Measurements from ENCODE around the gene IKBIP. TPM values are rescaled to one million over a fixed set of nuclear protein-coding genes. Genes with fewer than 3 reads are reported as not detected.

Gene IKBIP
- total and polyA plus RNA-seq, 9 of the 15 experiments (the other 6 are each of a cell fraction or from before 2014, with no cell fraction given), result 3.3 to 19.5 (median 14.9) TPM

DNA sequence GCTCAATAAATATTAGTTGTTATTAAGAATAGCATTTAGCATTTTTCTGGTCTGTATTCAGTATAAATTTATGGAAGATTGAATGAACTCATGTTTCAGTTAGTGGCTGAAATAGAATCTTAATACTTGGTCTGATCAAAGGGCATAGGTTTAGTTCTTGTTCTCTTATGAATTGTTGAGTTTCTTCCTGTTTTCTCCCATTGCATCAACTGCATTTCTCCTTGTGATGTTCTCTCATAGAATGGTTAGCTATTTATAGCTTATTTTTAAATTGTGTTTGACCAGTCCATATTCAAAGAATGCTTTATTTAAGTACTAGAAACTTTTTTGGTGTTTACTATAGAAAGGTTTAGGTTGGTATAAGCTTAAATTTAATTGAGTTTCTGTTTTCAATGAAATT lies 30.3 kb upstream of the IKBIP start:
- H4K20me1 ChIP-seq (replicated peaks; ENCODE audit: control insufficient read depth, insufficient read depth, low read length), result no peaks in the 10 kb centered on the region
- H3K9ac ChIP-seq (ENCODE audit: insufficient read depth in 1 of 2, low read depth in 2 of 2, low read length in 2 of 2), result no peak overlapping the region
- no peaks in the 10 kb centered on the region; the same call in 2 of the 3 replicates for H3K36me3 ChIP-seq (ENCODE audit: control insufficient read depth, insufficient read depth, low read length)
- H3K4me1 ChIP-seq (replicated peaks in 1 of 2; ENCODE audit: control insufficient read depth in 2 of 2, insufficient read depth in 2 of 2, low read length in 2 of 2), result peaks cover 7 to 9% of the 10 kb centered on the region in 2 experiments; a peak in 4 of 5 replicates
- ChIA-PET POLR2A (interaction anchor here (0.6 kb wide), 1 partner anchor 31 kb away, joined by 4 read pairs; no protein-coding TSS in a partner anchor), CTCF (ENCODE audit: low intra/inter-chr PET ratio) (no interaction called here)
- no peaks in the 10 kb centered on the region for H3K9me3 ChIP-seq (replicated peaks; ENCODE audit: control insufficient read depth, insufficient read depth, low read depth, low read length)
- BruUV-seq (replicated peaks), result no TSS peak
- H3K9me1 ChIP-seq (ENCODE audit: control insufficient read depth, insufficient read depth, low read length), result no peaks in the 10 kb centered on the region
- H2AFZ ChIP-seq (ENCODE audit: low read depth, low read length), result no peak overlapping the region
- H3K4me2 ChIP-seq (ENCODE audit: insufficient read depth, low read length), result no peak overlapping the region
- H3K27me3 ChIP-seq (ENCODE audit: control insufficient read depth in 2 of 2, insufficient read depth in 2 of 2, low read length in 2 of 2), result no peaks in the 10 kb centered on the region
- in situ Hi-C loops (cut with MboI) (no loop called here), intact Hi-C loops (cut with micrococcal nuclease) (no loop called here)
- H3K79me2 ChIP-seq (ENCODE audit: control insufficient read depth, insufficient read depth, low read length), result no peaks in the 10 kb centered on the region
- no peak overlapping the region for H3K27ac ChIP-seq (ENCODE audit: extremely low read depth, low read depth, low read length)
- DNase-seq (ENCODE audit: extremely low read depth in 1 of 4, low spot score in 3 of 4), result no peak
- H3K4me3 ChIP-seq, result no peak overlapping the region
- TF ChIP-seq PHTF2 (CRISPR knock-in tag; IDR thresholded peaks at IDR 0.05), result no peak
- no peak for TF ChIP-seq MIER1 (IDR thresholded peaks at IDR 0.05; ENCODE audit: low read depth)
- ATAC-seq, result no peak
- no peak for FAIRE-seq

DNA sequence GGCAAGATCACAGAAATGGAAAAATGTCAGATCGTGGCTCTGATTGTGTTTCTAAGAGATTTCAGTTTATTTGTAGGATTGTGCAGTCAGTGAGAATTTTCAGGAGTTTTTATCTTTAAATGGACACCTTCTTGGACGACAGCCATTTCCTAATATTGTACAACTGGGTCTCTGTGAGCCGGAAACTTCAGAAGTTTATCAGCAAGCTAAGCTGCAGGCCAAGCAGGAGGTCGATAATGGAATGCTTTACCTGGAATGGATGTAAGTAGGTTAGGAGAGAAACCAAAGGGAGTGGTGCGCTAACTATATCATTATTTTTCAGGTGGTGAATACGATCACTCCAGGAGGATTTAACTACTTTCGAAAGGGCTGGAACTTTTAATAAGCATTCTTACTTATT lies 26.9 kb upstream of the IKBIP start:
- FAIRE-seq, result peak; percentile 93
- in situ Hi-C loops (cut with MboI), result no loop called here
- H3K9me1 ChIP-seq (ENCODE audit: control insufficient read depth, insufficient read depth, low read length), result no peaks in the 10 kb centered on the region
- 0 out of 2 replicates have a peak overlapping the region, but pooled peaks have one; percentile 21 for H2AFZ ChIP-seq (ENCODE audit: low read depth, low read length)
- no peaks in the 10 kb centered on the region for H3K27me3 ChIP-seq (ENCODE audit: control insufficient read depth in 2 of 2, insufficient read depth in 2 of 2, low read length in 2 of 2)
- DNase-seq (ENCODE audit: extremely low read depth in 1 of 4, low spot score in 3 of 4), result peak in 2 of 4 experiments; percentile 27 to 83
- peak; percentile 86 for ATAC-seq
- intact Hi-C loops (cut with micrococcal nuclease), result no loop called here
- no peaks in the 10 kb centered on the region for H4K20me1 ChIP-seq (replicated peaks; ENCODE audit: control insufficient read depth, insufficient read depth, low read length)
- no peak overlapping the region for H3K4me2 ChIP-seq (ENCODE audit: insufficient read depth, low read length)
- no peaks in the 10 kb centered on the region for H3K9me3 ChIP-seq (replicated peaks; ENCODE audit: control insufficient read depth, insufficient read depth, low read depth, low read length)
- peaks cover 2% of the 10 kb centered on the region; the same call in 2 of the 3 replicates for H3K36me3 ChIP-seq (ENCODE audit: control insufficient read depth, insufficient read depth, low read length)
- H3K4me3 ChIP-seq, result no peak overlapping the region
- peak overlapping the region; percentile 43; the same call in 1 of the 3 replicates for H3K27ac ChIP-seq (ENCODE audit: extremely low read depth, low read depth, low read length)
- POLR2A ChIA-PET, result interaction anchor here (1.0 kb wide), 1 partner anchor 9 kb away, joined by 4 read pairs; no protein-coding TSS in a partner anchor
- H3K4me1 ChIP-seq (replicated peaks in 1 of 2; ENCODE audit: control insufficient read depth in 2 of 2, insufficient read depth in 2 of 2, low read length in 2 of 2), result peaks cover 0 to 9% of the 10 kb centered on the region in 2 experiments; a peak in 3 of 5 replicates
- 4% methylated on average over 7 of the region's 7 CpGs for WGBS (ENCODE audit: insufficient coverage, low coverage, missing lambda C conversion rate)
- no peaks in the 10 kb centered on the region for H3K79me2 ChIP-seq (ENCODE audit: control insufficient read depth, insufficient read depth, low read length)
- H3K9ac ChIP-seq (ENCODE audit: insufficient read depth in 1 of 2, low read depth in 2 of 2, low read length in 2 of 2), result no peak overlapping the region
- CTCF ChIA-PET (ENCODE audit: low intra/inter-chr PET ratio), result no interaction called here
- no TSS peak for BruUV-seq (replicated peaks)
- TF ChIP-seq YY1 (IDR thresholded peaks at IDR 0.05; ENCODE audit: borderline replicate concordance in 1 of 3, control insufficient read depth in 1 of 3, extremely low read depth in 1 of 3, insufficient read depth in 3 of 3, insufficient read length in 1 of 3, insufficient replicate concordance in 2 of 3, low read depth in 1 of 3, low read length in 2 of 3) (peak in 1 of 3 experiments; percentile 43), ZNF717 (CRISPR knock-in tag; IDR thresholded peaks at IDR 0.05) (no peak), PREB (CRISPR knock-in tag; IDR thresholded peaks at IDR 0.05) (no peak), BDP1 (IDR thresholded peaks at IDR 0.05; ENCODE audit: insufficient read depth, insufficient read length) (no peak), PML (IDR thresholded peaks at IDR 0.05; ENCODE audit: low read length) (0 out of 2 replicates have a peak, but pooled peaks have one; percentile 34), MEIS2 (IDR thresholded peaks at IDR 0.05; ENCODE audit: partially characterized antibody) (peak; percentile 16), TRIM24 (IDR thresholded peaks at IDR 0.05) (peak in 1 of 2 experiments; percentile 30; a peak in 2 of 4 replicates), ZBED1 (IDR thresholded peaks at IDR 0.05) (no peak), TEAD4 (IDR thresholded peaks at IDR 0.05; ENCODE audit: low read length) (peak; percentile 81), TEAD4 (CRISPR knock-in tag; IDR thresholded peaks at IDR 0.05; ENCODE audit: borderline replicate concordance) (no peak)
- TF ChIP-seq, protein P1, sequence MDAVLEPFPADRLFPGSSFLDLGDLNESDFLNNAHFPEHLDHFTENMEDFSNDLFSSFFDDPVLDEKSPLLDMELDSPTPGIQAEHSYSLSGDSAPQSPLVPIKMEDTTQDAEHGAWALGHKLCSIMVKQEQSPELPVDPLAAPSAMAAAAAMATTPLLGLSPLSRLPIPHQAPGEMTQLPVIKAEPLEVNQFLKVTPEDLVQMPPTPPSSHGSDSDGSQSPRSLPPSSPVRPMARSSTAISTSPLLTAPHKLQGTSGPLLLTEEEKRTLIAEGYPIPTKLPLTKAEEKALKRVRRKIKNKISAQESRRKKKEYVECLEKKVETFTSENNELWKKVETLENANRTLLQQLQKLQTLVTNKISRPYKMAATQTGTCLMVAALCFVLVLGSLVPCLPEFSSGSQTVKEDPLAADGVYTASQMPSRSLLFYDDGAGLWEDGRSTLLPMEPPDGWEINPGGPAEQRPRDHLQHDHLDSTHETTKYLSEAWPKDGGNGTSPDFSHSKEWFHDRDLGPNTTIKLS (IDR thresholded peaks at IDR 0.05; ENCODE audit: borderline replicate concordance, low read depth), result no peak

Data from K562 (cell line).